ENCODE data around the gene SPATS1.
"Not testable (repeated sequence)": the region's sequence is repeated elsewhere in the genome, so short reads cannot be mapped to it uniquely, and the experiment has no call there.

The SPATS1 gene

GRCh38 chr6:44311304-44311703 lies 31.1 kb upstream of the SPATS1 start:
- DNase-seq (ENCODE audit: low spot score) = no peak

GRCh38 chr6:44311767-44312166 lies 30.7 kb upstream of the SPATS1 start:
- DNase-seq (ENCODE audit: low spot score) = no peak

- DNase-seq (ENCODE audit: low spot score) = peak; percentile 86
These were observed 29.3 kb upstream of the SPATS1 start, which contains the start of gene AARS2 for GRCh38 chr6:44312901-44313788. Gene AARS2, minus strand, starts transcription at chr6:44313347. Its CDS starts 24 bp downstream, at chr6:44313323.

- not testable (repeated sequence) for DNase-seq (ENCODE audit: low spot score)
These were observed 27.8 kb upstream of the SPATS1 start for GRCh38 chr6:44314657-44315056.

- no peak for DNase-seq (ENCODE audit: low spot score)
These were observed 26.9 kb upstream of the SPATS1 start for GRCh38 chr6:44315516-44315915.

GRCh38 chr6:44315951-44316350 lies 26.5 kb upstream of the SPATS1 start:
- no peak for DNase-seq (ENCODE audit: low spot score)

GRCh38 chr6:44316481-44316880 lies 26.0 kb upstream of the SPATS1 start:
- no peak for DNase-seq (ENCODE audit: low spot score)

GRCh38 chr6:44317136-44317631 lies 25.3 kb upstream of the SPATS1 start:
- DNase-seq (ENCODE audit: low spot score) = not testable (repeated sequence)

GRCh38 chr6:44321210-44321609 lies 21.2 kb upstream of the SPATS1 start:
- DNase-seq (ENCODE audit: low spot score) = no peak

- no peak for DNase-seq (ENCODE audit: low spot score)
These were observed 15.4 kb upstream of the SPATS1 start for GRCh38 chr6:44327096-44327495.

- no peak for DNase-seq (ENCODE audit: low spot score)
These were observed 14.7 kb upstream of the SPATS1 start for GRCh38 chr6:44327760-44328159.

GRCh38 chr6:44328203-44328602 lies 14.2 kb upstream of the SPATS1 start:
- DNase-seq (ENCODE audit: low spot score) = not testable (repeated sequence)

GRCh38 chr6:44329858-44330257 lies 12.6 kb upstream of the SPATS1 start:
- DNase-seq (ENCODE audit: low spot score) = no peak

GRCh38 chr6:44332585-44332984 lies 9.9 kb upstream of the SPATS1 start:
- DNase-seq (ENCODE audit: low spot score) = no peak

- peak; percentile 36 for DNase-seq (ENCODE audit: low spot score)
These were observed 9.1 kb upstream of the SPATS1 start for GRCh38 chr6:44333273-44333919.

- DNase-seq (ENCODE audit: low spot score) = no peak
These were observed 8.5 kb upstream of the SPATS1 start for GRCh38 chr6:44333942-44334341.

GRCh38 chr6:44335631-44336030 lies 6.8 kb upstream of the SPATS1 start:
- DNase-seq (ENCODE audit: low spot score) = no peak

- peak; percentile 83 for DNase-seq (ENCODE audit: low spot score)
These were observed 4.0 kb upstream of the SPATS1 start for GRCh38 chr6:44338228-44339122.

GRCh38 chr6:44339301-44339700 lies 3.1 kb upstream of the SPATS1 start:
- DNase-seq (ENCODE audit: low spot score) = no peak

GRCh38 chr6:44339763-44340625 lies 2.5 kb upstream of the SPATS1 start:
- no peak for DNase-seq (ENCODE audit: low spot score)

All from Ammon's horn (tissue), 1 donor.